DOHH2 (cell line): ENCODE measurements around the gene CRHBP.

ENCODE experiments used
- H3F3A ChIP-seq: fragments of 200-600 bp; sonication (generic), shearing (Covaris generic); 2 replicates; pipeline ENCODE4 v1.6.0; 2016; ENCODE audit warnings: antibody characterized with exemption, mild to moderate bottlenecking; ENCODE audit not compliant: control insufficient read depth, insufficient read depth
- H3K27ac ChIP-seq: fragments of 200-600 bp; sonication (generic); 2 replicates; pipeline ENCODE4 v1.5.1; 2014; ENCODE audit warnings: low read depth, mild to moderate bottlenecking, low read length, moderate library complexity
- H3K27me3 ChIP-seq: fragments of 200-600 bp; sonication (generic); 2 replicates; pipeline ENCODE4 v1.6.1; 2014; ENCODE audit warnings: mild to moderate bottlenecking, low read length, mixed read lengths; ENCODE audit not compliant: control insufficient read depth
- H3K36me3 ChIP-seq: fragments of 200-600 bp; sonication (generic); 2 replicates; pipeline ENCODE4 v1.6.1; 2014; ENCODE audit warnings: mild to moderate bottlenecking, low read length, moderate library complexity, mixed read lengths; ENCODE audit not compliant: control insufficient read depth
- H3K4me1 ChIP-seq: fragments of 200-600 bp; sonication (generic); 2 replicates; pipeline ENCODE4 v1.6.1; 2014; ENCODE audit warnings: mild to moderate bottlenecking, low read length, mixed read lengths; ENCODE audit not compliant: control insufficient read depth
- H3K4me2 ChIP-seq: fragments of 200-600 bp; sonication (generic); 2 replicates; pipeline ENCODE4 v1.6.0; 2014; ENCODE audit warnings: mild to moderate bottlenecking, low read length, moderate library complexity
- H3K4me3 ChIP-seq: fragments of 200-600 bp; sonication (generic); 2 replicates; pipeline ENCODE4 v1.5.1; 2014; ENCODE audit warnings: mild to moderate bottlenecking, low read length, mixed read lengths
- H3K79me2 ChIP-seq: fragments of 200-600 bp; sonication (generic); 2 replicates; pipeline ENCODE4 v1.6.1; 2014; ENCODE audit warnings: mild to moderate bottlenecking, low read length, mixed read lengths; ENCODE audit not compliant: control insufficient read depth
- H3K9me2 ChIP-seq: fragments of 200-600 bp; sonication (generic); replicated peaks from 2 replicates; pipeline ENCODE4 v1.6.1; 2014; ENCODE audit warnings: mild to moderate bottlenecking, low read length, mixed read lengths; ENCODE audit not compliant: control insufficient read depth
- H3K9me3 ChIP-seq: fragments of 200-600 bp; sonication (generic); 2 replicates; pipeline ENCODE4 v1.6.1; 2014; ENCODE audit warnings: antibody characterized with exemption, low read length, mixed read lengths; ENCODE audit not compliant: control insufficient read depth, insufficient read depth
- H4K20me1 ChIP-seq: fragments of 200-600 bp; sonication (generic); 2 replicates; pipeline ENCODE4 v1.6.0; 2014; ENCODE audit warnings: low read depth, mild to moderate bottlenecking, antibody characterized with exemption, low read length, moderate library complexity; ENCODE audit not compliant: control insufficient read depth, insufficient read depth
- CTCF ChIP-seq: fragments of 200-600 bp; sonication (generic); IDR thresholded peaks from one replicate; pipeline ENCODE4 v1.5.1; 2014; ENCODE audit warnings: antibody characterized with exemption, mild to moderate bottlenecking, low read depth, low read length; ENCODE audit not compliant: poor library complexity, severe bottlenecking
- EZH2phosphoT487 ChIP-seq: fragments of 200-600 bp; sonication (generic); IDR thresholded peaks from 2 replicates; pipeline ENCODE4 v1.6.1; 2017; ENCODE audit warnings: borderline replicate concordance, mild to moderate bottlenecking, antibody characterized with exemption, low read length, moderate library complexity, mixed read lengths

Gene CRHBP

GRCh38 chr5:77010243-77010642, 57.4 kb downstream of the CRHBP start:
- no peaks in the 10 kb centered on the region for H3K4me1 ChIP-seq
- H3K36me3 ChIP-seq = no peaks in the 10 kb centered on the region
- no peaks in the 10 kb centered on the region for H3K9me3 ChIP-seq
- H3K27ac ChIP-seq = no peak overlapping the region
- no peak for TF ChIP-seq EZH2phosphoT487
- no peak for TF ChIP-seq CTCF
- H4K20me1 ChIP-seq = no peaks in the 10 kb centered on the region
- H3K79me2 ChIP-seq = no peaks in the 10 kb centered on the region
- H3F3A ChIP-seq = no peaks in the 10 kb centered on the region
- H3K4me2 ChIP-seq = no peak overlapping the region
- no peaks in the 10 kb centered on the region for H3K27me3 ChIP-seq
- no peak overlapping the region for H3K4me3 ChIP-seq
- H3K9me2 ChIP-seq = no peaks in the 10 kb centered on the region

- peaks cover 7% of the 10 kb centered on the region for H3K4me1 ChIP-seq
- TF ChIP-seq EZH2phosphoT487 (no peak), CTCF (no peak)
- no peaks in the 10 kb centered on the region for H3K27me3 ChIP-seq
- no peak overlapping the region for H3K4me3 ChIP-seq
- H3K79me2 ChIP-seq = no peaks in the 10 kb centered on the region
- H3F3A ChIP-seq = no peaks in the 10 kb centered on the region
- no peaks in the 10 kb centered on the region for H4K20me1 ChIP-seq
- no peak overlapping the region for H3K4me2 ChIP-seq
- H3K9me2 ChIP-seq = no peaks in the 10 kb centered on the region
- H3K36me3 ChIP-seq = no peaks in the 10 kb centered on the region
- H3K27ac ChIP-seq = no peak overlapping the region
- H3K9me3 ChIP-seq = no peaks in the 10 kb centered on the region
Measured at GRCh38 chr5:77011498-77011897, 58.7 kb downstream of the CRHBP start.

GRCh38 chr5:77012601-77013000, 59.8 kb downstream of the CRHBP start:
- no peaks in the 10 kb centered on the region for H4K20me1 ChIP-seq
- TF ChIP-seq EZH2phosphoT487 = no peak
- no peak for TF ChIP-seq CTCF
- H3K4me1 ChIP-seq = peaks cover 7% of the 10 kb centered on the region
- H3K36me3 ChIP-seq = no peaks in the 10 kb centered on the region
- no peaks in the 10 kb centered on the region for H3K9me3 ChIP-seq
- H3F3A ChIP-seq = no peaks in the 10 kb centered on the region
- H3K79me2 ChIP-seq = no peaks in the 10 kb centered on the region
- H3K27ac ChIP-seq = no peak overlapping the region
- no peaks in the 10 kb centered on the region for H3K27me3 ChIP-seq
- H3K4me3 ChIP-seq = no peak overlapping the region
- H3K4me2 ChIP-seq = no peak overlapping the region
- no peaks in the 10 kb centered on the region for H3K9me2 ChIP-seq
